DND-41 (cell line): Measurements from ENCODE around the gene EMILIN1.

Source experiments
- ATAC-seq: fragments of 200-7000 bp; cut with Tn5 transposase; 3 replicates; pipeline ENCODE4 v1.9.1; 2021; ENCODE audit warnings: low read depth; ENCODE audit not compliant: insufficient read depth
- DNase-seq: peaks from one replicate; pipeline ENCODE4 v3.0.0-alpha.2; 2020
- H2AFZ ChIP-seq: 2 replicates; pipeline ENCODE4 v1.6.0; 2012; ENCODE audit warnings: low read depth, low read length
- H3K27ac ChIP-seq: 2 replicates; pipeline ENCODE4 v1.5.1; 2012; ENCODE audit warnings: low read length, inconsistent platforms
- H3K27me3 ChIP-seq: fragments of 200-600 bp; sonication (generic); 2 replicates; pipeline ENCODE4 v1.6.0; 2012; ENCODE audit warnings: low read length, mild to moderate bottlenecking, inconsistent platforms; ENCODE audit not compliant: insufficient read depth, poor library complexity
- H3K36me3 ChIP-seq: 2 replicates; pipeline ENCODE4 v1.5.1; 2012; ENCODE audit warnings: low read length, inconsistent platforms; ENCODE audit not compliant: insufficient read depth
- H3K4me1 ChIP-seq: 2 replicates; pipeline ENCODE4 v1.5.1; 2012; ENCODE audit warnings: mild to moderate bottlenecking, low read length; ENCODE audit not compliant: insufficient read depth
- H3K4me2 ChIP-seq: 2 replicates; pipeline ENCODE4 v1.6.0; 2012; ENCODE audit warnings: mild to moderate bottlenecking, moderate library complexity, low read length, inconsistent platforms; ENCODE audit not compliant: insufficient read depth
- H3K4me3 ChIP-seq, 2 experiments: fragments of 200-600 bp in 1 of 2; shearing (Covaris generic) in 1 of 2; 2 replicates each; pipeline ENCODE4 v1.5.1; 2012 to 2016; ENCODE audit warnings: inconsistent platforms in 2 of 2, low read length in 2 of 2, mild to moderate bottlenecking in 2 of 2, low read depth in 1 of 2, moderate library complexity in 1 of 2
- H3K79me2 ChIP-seq: 2 replicates; pipeline ENCODE4 v1.6.0; 2012; ENCODE audit warnings: low read length, inconsistent platforms; ENCODE audit not compliant: insufficient read depth
- H3K9ac ChIP-seq: 2 replicates; pipeline ENCODE4 v1.6.0; 2012; ENCODE audit warnings: low read depth, mild to moderate bottlenecking, inconsistent platforms, low read length, moderate library complexity
- H3K9me3 ChIP-seq: 2 replicates; pipeline ENCODE4 v1.5.1; 2012; ENCODE audit warnings: low read length, moderate library complexity, mild to moderate bottlenecking, inconsistent platforms; ENCODE audit not compliant: insufficient read depth, severe bottlenecking
- H4K20me1 ChIP-seq: 2 replicates; pipeline ENCODE4 v1.6.0; 2012; ENCODE audit warnings: low read length; ENCODE audit not compliant: insufficient read depth
- EZH2 ChIP-seq: IDR thresholded peaks from 3 replicates; pipeline ENCODE4 v1.6.1; 2012; ENCODE audit warnings: borderline replicate concordance, low read depth, mild to moderate bottlenecking, moderate library complexity, low read length, inconsistent platforms; ENCODE audit not compliant: severe bottlenecking
- TF ChIP-seq, protein P1 (sequence below): IDR thresholded peaks from 2 replicates; pipeline ENCODE4 v1.5.1; 2012; ENCODE audit warnings: borderline replicate concordance, low read length, moderate library complexity, mild to moderate bottlenecking; ENCODE audit not compliant: poor library complexity, severe bottlenecking; ENCODE audit errors: extremely low read depth

EMILIN1 gene

DNA sequence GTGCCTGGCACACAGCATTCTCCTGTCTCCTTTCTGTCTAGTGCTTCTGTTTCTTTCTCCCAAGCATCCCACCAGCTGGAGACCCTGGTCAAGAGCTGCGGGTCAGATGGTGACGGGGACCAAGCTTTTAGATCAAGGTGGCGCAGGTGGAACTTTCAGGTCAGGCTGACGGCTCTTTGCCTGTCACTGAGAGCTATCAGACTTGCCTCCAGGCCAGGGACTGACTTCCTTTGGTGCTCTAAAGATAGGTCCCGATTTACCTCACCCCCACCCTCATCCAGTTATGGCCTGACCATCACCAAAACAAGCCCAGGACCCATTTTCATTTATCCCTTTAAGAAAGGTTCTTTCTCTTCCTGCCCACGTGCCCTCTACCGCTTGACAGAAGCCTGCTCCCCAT lies 1.2 kb upstream of the EMILIN1 start:
- no peak overlapping the region for H3K27ac ChIP-seq
- H3K4me2 ChIP-seq: no peak overlapping the region
- H4K20me1 ChIP-seq: no peaks in the 10 kb centered on the region
- DNase-seq: no peak
- TF ChIP-seq, protein P1, sequence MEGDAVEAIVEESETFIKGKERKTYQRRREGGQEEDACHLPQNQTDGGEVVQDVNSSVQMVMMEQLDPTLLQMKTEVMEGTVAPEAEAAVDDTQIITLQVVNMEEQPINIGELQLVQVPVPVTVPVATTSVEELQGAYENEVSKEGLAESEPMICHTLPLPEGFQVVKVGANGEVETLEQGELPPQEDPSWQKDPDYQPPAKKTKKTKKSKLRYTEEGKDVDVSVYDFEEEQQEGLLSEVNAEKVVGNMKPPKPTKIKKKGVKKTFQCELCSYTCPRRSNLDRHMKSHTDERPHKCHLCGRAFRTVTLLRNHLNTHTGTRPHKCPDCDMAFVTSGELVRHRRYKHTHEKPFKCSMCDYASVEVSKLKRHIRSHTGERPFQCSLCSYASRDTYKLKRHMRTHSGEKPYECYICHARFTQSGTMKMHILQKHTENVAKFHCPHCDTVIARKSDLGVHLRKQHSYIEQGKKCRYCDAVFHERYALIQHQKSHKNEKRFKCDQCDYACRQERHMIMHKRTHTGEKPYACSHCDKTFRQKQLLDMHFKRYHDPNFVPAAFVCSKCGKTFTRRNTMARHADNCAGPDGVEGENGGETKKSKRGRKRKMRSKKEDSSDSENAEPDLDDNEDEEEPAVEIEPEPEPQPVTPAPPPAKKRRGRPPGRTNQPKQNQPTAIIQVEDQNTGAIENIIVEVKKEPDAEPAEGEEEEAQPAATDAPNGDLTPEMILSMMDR: no peak
- TF ChIP-seq EZH2: no peak
- H3K27me3 ChIP-seq: no peaks in the 10 kb centered on the region
- peaks cover 54% of the 10 kb centered on the region for H3K4me1 ChIP-seq
- no peak overlapping the region for H2AFZ ChIP-seq
- H3K36me3 ChIP-seq: no peaks in the 10 kb centered on the region
- H3K79me2 ChIP-seq: no peaks in the 10 kb centered on the region
- no peak overlapping the region for H3K4me3 ChIP-seq
- H3K9ac ChIP-seq: no peak overlapping the region
- H3K9me3 ChIP-seq: no peaks in the 10 kb centered on the region
- no peak for ATAC-seq

DNA sequence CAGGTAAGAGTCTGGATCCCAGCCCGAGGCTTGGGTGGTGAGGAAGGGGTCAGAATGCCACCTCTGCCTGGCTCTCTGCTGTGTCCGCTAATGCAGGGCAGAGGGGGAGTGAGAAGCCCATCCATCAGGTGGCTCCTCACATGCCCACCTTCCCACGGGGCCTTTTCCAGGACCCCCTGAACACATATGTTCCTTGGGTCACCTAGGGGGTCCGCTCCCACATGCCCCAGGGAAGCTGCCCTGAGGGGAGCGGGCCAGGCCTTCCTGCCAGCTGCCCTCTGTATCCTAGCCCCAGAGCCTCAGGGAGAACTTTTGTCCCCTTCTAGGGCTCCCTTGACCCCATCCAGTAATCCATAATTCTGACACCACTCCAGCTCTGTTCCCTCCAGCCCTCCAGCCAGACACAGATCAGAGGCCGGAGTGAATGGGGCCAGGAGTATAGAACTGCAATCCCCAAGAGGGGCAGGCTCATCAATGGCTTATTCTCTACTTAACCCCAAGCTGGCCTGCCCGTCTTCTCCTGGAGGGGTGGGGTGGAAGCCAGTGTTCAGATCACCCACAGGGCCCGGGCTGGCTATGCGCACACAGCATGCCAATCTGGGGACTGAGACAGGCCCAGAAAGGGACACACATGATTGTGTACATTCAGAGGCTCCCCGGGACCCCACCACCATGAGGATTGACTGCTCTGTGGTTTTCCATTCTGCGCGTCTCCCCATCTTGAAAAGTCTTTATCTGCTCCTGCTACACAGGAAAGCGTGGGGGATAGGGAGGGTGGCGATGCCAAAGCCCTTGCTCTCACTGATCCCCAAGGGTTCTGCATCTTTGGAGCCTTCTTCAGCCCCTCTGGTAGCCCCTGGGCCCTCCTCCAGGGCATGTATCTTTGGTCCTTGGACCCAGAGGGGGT lies 1.1 kb downstream of the EMILIN1 start:
- Histone ChIP-seq H3K27me3 (no peaks in the 10 kb centered on the region), H3K4me3 (no peak overlapping the region), H4K20me1 (no peaks in the 10 kb centered on the region), H3K79me2 (no peaks in the 10 kb centered on the region), H3K4me2 (no peak overlapping the region), H3K4me1 (peaks cover 44% of the 10 kb centered on the region), H2AFZ (no peak overlapping the region), H3K9ac (no peak overlapping the region), H3K27ac (no peak overlapping the region), H3K9me3 (no peaks in the 10 kb centered on the region), H3K36me3 (no peaks in the 10 kb centered on the region)
- DNase-seq (no peak), ATAC-seq (no peak)
- TF ChIP-seq, protein P1: no peak
- no peak for TF ChIP-seq EZH2

DNA sequence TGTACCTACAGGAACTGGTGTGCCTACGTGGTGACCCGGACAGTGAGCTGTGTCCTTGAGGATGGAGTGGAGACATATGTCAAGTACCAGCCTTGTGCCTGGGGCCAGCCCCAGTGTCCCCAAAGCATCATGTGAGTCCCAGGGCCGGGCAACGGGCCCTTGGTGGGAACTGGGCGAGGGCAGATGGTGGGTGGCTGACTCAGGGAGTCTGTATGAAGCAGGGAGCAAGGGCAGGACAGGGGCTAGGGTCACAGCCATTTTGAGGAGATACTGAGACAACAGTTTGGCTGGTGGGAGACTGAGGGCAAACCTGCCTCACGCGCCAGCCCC lies 1.7 kb downstream of the EMILIN1 start:
- H3K27me3 ChIP-seq: no peaks in the 10 kb centered on the region
- H3K9ac ChIP-seq: no peak overlapping the region
- H3K36me3 ChIP-seq: no peaks in the 10 kb centered on the region
- H2AFZ ChIP-seq: peak overlapping the region; percentile 81; the same call in 1 of the 2 replicates
- TF ChIP-seq EZH2: no peak
- TF ChIP-seq, protein P1: no peak
- ATAC-seq: no peak
- no peak for DNase-seq
- no peaks in the 10 kb centered on the region for H4K20me1 ChIP-seq
- H3K9me3 ChIP-seq: no peaks in the 10 kb centered on the region
- H3K4me3 ChIP-seq: no peak overlapping the region
- no peak overlapping the region for H3K4me2 ChIP-seq
- H3K4me1 ChIP-seq: peaks cover 44% of the 10 kb centered on the region
- peak overlapping the region; percentile 91; the same call in 1 of the 2 replicates for H3K27ac ChIP-seq
- H3K79me2 ChIP-seq: no peaks in the 10 kb centered on the region
